OCI-LY1 (cell line): ENCODE results near the gene FOXC2.

Experiments
- H2AFZ ChIP-seq: fragments of 200-600 bp; sonication (generic), shearing (Covaris generic); 2 replicates; pipeline ENCODE4 v1.6.0; 2014; ENCODE audit warnings: antibody characterized with exemption, mild to moderate bottlenecking, low read length
- H3F3A ChIP-seq: fragments of 200-600 bp; sonication (generic), shearing (Covaris generic); 2 replicates; pipeline ENCODE4 v1.6.0; 2014; ENCODE audit warnings: mild to moderate bottlenecking, antibody characterized with exemption, low read length, moderate library complexity; ENCODE audit not compliant: insufficient read depth
- H3K27ac ChIP-seq: fragments of 200-600 bp; sonication (generic); 2 replicates; pipeline ENCODE4 v1.5.1; 2014; ENCODE audit warnings: low read length, mixed run types, mild to moderate bottlenecking, low read depth; ENCODE audit not compliant: poor library complexity, severe bottlenecking
- H3K27me3 ChIP-seq: fragments of 200-600 bp; sonication (generic); 2 replicates; pipeline ENCODE4 v1.6.0; 2014; ENCODE audit warnings: antibody characterized with exemption, mild to moderate bottlenecking, low read length, moderate library complexity; ENCODE audit not compliant: insufficient read depth
- H3K36me3 ChIP-seq: fragments of 200-600 bp; sonication (generic); 2 replicates; pipeline ENCODE4 v1.6.1; 2014; ENCODE audit warnings: mild to moderate bottlenecking, antibody characterized with exemption, low read length, moderate library complexity, mixed read lengths; ENCODE audit not compliant: insufficient read depth
- H3K4me1 ChIP-seq: fragments of 200-600 bp; sonication (generic); 2 replicates; pipeline ENCODE4 v1.5.1; 2014; ENCODE audit warnings: mild to moderate bottlenecking, low read length, moderate library complexity; ENCODE audit not compliant: insufficient read depth, severe bottlenecking
- H3K4me2 ChIP-seq: fragments of 200-600 bp; sonication (generic), shearing (Covaris generic); 2 replicates; pipeline ENCODE4 v1.6.1; 2014; ENCODE audit warnings: low read length
- H3K4me3 ChIP-seq: fragments of 200-600 bp; sonication (generic); 2 replicates; pipeline ENCODE4 v1.5.1; 2014; ENCODE audit warnings: low read length, low read depth, mild to moderate bottlenecking, mixed read lengths; ENCODE audit not compliant: poor library complexity, severe bottlenecking
- H3K79me2 ChIP-seq: fragments of 200-600 bp; shearing (Covaris generic); 2 replicates; pipeline ENCODE4 v1.6.1; 2016; ENCODE audit warnings: mixed run types, low read length, mixed read lengths; ENCODE audit not compliant: insufficient read depth
- H3K9ac ChIP-seq: fragments of 200-600 bp; sonication (generic), shearing (Covaris generic); 2 replicates; pipeline ENCODE4 v1.6.1; 2014; ENCODE audit warnings: mild to moderate bottlenecking, low read length, mixed read lengths
- H3K9me2 ChIP-seq: fragments of 200-600 bp; sonication (generic), shearing (Covaris generic); 2 replicates; pipeline ENCODE4 v1.6.1; 2014; ENCODE audit warnings: low read depth, mild to moderate bottlenecking, low read length, mixed read lengths
- H3K9me3 ChIP-seq: fragments of 200-600 bp; shearing (Covaris generic); 2 replicates; pipeline ENCODE4 v1.6.1; 2014; ENCODE audit warnings: low read length, mixed read lengths
- H4K20me1 ChIP-seq: fragments of 200-600 bp; sonication (generic), shearing (Covaris generic); 2 replicates; pipeline ENCODE4 v1.6.0; 2016; ENCODE audit warnings: mild to moderate bottlenecking, low read length; ENCODE audit not compliant: insufficient read depth
- CTCF ChIP-seq: fragments of 200-600 bp; sonication (generic), shearing (Covaris generic); IDR thresholded peaks from 2 replicates; pipeline ENCODE4 v1.5.1; 2017; ENCODE audit warnings: mild to moderate bottlenecking, antibody characterized with exemption, low read length, moderate library complexity, mixed read lengths
- EZH2 ChIP-seq: fragments of 200-600 bp; sonication (generic), shearing (Covaris generic); IDR thresholded peaks from 2 replicates; pipeline ENCODE4 v1.8.0; 2017; ENCODE audit warnings: borderline replicate concordance, mixed run types, mild to moderate bottlenecking, antibody characterized with exemption, low read length, moderate library complexity, mixed read lengths

Gene FOXC2

GRCh38 chr16:86536621-86537020 is 30.0 kb upstream of the FOXC2 start:
- TF ChIP-seq EZH2 = no peak
- no peak for TF ChIP-seq CTCF
- Histone ChIP-seq H3K36me3 (peaks cover 45% of the 10 kb centered on the region), H3K9ac (no peak overlapping the region), H3K4me2 (no peak overlapping the region), H3K9me3 (no peaks in the 10 kb centered on the region), H3K27me3 (no peaks in the 10 kb centered on the region), H3K27ac (no peak overlapping the region), H3K9me2 (no peaks in the 10 kb centered on the region), H2AFZ (no peak overlapping the region), H3K79me2 (no peaks in the 10 kb centered on the region), H3K4me3 (no peak overlapping the region), H3F3A (no peaks in the 10 kb centered on the region), H3K4me1 (peaks cover 16% of the 10 kb centered on the region), H4K20me1 (no peaks in the 10 kb centered on the region)

GRCh38 chr16:86537486-86537885 is 29.1 kb upstream of the FOXC2 start:
- H3K36me3 ChIP-seq = peaks cover 54% of the 10 kb centered on the region
- no peaks in the 10 kb centered on the region for H3K9me2 ChIP-seq
- TF ChIP-seq CTCF = no peak
- no peak for TF ChIP-seq EZH2
- no peaks in the 10 kb centered on the region for H3K9me3 ChIP-seq
- no peaks in the 10 kb centered on the region for H3K27me3 ChIP-seq
- no peak overlapping the region for H3K4me2 ChIP-seq
- H3F3A ChIP-seq = no peaks in the 10 kb centered on the region
- H3K79me2 ChIP-seq = no peaks in the 10 kb centered on the region
- no peak overlapping the region for H3K9ac ChIP-seq
- H2AFZ ChIP-seq = no peak overlapping the region
- no peak overlapping the region for H3K27ac ChIP-seq
- H4K20me1 ChIP-seq = no peaks in the 10 kb centered on the region
- H3K4me1 ChIP-seq = peaks cover 25% of the 10 kb centered on the region
- H3K4me3 ChIP-seq = no peak overlapping the region

- no peak overlapping the region for H3K4me3 ChIP-seq
- no peak overlapping the region for H3K27ac ChIP-seq
- H3K9me2 ChIP-seq = no peaks in the 10 kb centered on the region
- peaks cover 33% of the 10 kb centered on the region for H3K4me1 ChIP-seq
- H3F3A ChIP-seq = no peaks in the 10 kb centered on the region
- H3K79me2 ChIP-seq = no peaks in the 10 kb centered on the region
- no peak overlapping the region for H3K4me2 ChIP-seq
- no peak overlapping the region for H3K9ac ChIP-seq
- no peaks in the 10 kb centered on the region for H3K9me3 ChIP-seq
- H3K36me3 ChIP-seq = peaks cover 56% of the 10 kb centered on the region
- H4K20me1 ChIP-seq = no peaks in the 10 kb centered on the region
- no peak for TF ChIP-seq EZH2
- no peak for TF ChIP-seq CTCF
- no peaks in the 10 kb centered on the region for H3K27me3 ChIP-seq
- no peak overlapping the region for H2AFZ ChIP-seq
Observed at GRCh38 chr16:86538196-86538780, 28.3 kb upstream of the FOXC2 start.
